IPS DF 4.7 (cell line): ENCODE data around the gene GPR141.

Source experiments
- DNase-seq: peaks from one replicate; pipeline ENCODE4 v3.0.0-alpha.2; 2013; ENCODE audit warnings: low spot score; ENCODE audit errors: extremely low read depth

Gene GPR141

DNA sequence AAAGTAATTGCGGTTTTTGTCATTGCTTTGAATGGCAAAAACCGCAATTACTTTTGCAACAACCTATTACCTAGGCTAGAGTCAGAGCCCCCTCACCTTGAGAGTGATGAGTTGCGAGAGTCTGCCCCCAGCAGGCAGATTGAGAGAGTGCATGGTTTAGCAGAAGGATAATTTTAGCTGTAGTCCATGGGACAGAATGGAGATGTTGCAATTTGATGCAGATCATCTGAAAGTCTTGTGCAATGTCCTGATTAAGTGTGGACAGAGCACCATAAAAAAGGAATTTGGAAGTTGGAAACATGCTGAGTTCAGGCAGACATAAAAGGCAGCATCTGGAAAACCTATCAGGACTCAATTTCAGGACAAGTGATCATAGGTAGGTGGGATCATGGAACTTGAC is 48.7 kb downstream of the GPR141 start:
- peak; percentile 33 for DNase-seq

DNA sequence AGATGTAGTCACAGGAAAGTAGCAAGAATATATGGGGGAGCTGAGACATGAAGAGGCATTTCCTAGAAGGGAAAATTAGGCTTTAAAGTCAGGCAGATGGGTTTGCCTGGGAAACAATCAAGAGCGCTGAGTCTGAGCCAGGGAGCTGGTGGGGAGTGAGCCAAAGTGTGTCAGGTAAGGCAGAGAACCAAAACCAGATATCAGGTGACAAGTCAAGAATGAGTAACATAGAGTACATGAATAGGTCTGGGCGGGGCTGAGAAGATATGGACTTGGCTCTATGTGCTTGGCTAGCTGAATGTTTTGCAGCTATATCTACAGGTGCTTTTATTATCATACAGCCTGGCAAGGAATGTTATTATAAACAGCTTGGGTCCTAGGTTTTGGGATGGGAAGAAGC is 49.3 kb downstream of the GPR141 start:
- DNase-seq: no peak

DNA sequence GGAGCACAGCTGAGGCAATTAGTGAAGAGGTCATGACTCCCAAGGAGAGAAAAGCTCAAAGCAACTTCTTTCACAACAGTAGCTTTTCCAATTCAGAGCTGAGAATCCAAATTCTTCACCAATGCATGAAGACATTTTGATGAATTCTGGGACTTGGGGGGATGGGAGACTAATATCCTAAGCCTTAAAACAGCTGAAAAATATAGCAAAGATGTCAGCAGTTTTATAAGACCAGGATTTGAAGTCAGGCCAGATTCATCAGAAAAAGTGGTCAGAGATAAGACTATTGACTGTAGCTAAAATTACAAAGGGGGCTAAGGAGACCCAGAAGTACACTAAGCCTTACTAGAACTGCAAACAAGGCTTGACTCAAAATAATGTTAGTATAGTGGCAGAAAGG is 51.6 kb downstream of the GPR141 start:
- DNase-seq: no peak

DNA sequence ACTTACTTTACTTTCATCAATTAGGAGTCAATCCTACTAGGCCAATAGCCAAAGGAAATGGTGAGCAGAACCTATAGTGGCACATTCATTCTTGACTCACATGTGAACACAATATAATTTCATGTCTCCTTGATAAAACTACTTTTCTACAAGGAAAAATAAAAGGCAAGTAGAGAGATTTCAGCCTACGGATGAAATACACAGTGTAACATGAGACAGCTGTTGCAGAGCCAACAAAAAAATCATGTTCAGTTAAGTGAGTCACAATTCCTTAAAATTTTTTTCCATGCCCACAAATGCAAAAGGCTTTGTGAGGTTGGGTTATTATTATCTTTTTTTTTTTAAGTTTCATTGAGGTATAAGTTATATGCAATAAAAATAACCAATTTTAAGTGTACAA is 54.8 kb downstream of the GPR141 start:
- DNase-seq: no peak

DNA sequence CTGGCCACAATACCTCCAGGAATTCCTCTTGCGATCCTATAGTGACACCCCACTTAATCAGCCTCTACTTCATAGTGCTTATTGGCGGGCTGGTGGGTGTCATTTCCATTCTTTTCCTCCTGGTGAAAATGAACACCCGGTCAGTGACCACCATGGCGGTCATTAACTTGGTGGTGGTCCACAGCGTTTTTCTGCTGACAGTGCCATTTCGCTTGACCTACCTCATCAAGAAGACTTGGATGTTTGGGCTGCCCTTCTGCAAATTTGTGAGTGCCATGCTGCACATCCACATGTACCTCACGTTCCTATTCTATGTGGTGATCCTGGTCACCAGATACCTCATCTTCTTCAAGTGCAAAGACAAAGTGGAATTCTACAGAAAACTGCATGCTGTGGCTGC is 56.8 kb downstream of the GPR141 start:
- no peak for DNase-seq

DNA sequence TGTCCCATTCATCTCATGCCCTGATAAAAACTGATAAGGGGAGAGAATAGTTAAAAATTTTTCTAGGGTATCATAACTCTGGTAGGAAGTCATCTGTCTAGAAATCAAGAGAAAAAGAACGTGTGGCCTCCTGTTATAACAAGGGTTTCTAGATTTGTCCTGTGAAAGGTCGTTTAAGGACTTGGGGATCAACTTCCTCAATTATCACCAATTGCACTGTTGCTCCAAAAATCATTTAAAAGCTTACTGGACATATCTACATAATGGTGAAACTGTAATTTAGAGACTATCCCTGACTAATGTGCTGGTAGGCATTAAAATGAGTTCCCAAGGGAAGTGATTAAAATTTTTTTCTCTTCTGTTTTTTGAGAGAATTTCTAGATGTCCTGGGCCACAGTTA is 58.2 kb downstream of the GPR141 start:
- DNase-seq: no peak

DNA sequence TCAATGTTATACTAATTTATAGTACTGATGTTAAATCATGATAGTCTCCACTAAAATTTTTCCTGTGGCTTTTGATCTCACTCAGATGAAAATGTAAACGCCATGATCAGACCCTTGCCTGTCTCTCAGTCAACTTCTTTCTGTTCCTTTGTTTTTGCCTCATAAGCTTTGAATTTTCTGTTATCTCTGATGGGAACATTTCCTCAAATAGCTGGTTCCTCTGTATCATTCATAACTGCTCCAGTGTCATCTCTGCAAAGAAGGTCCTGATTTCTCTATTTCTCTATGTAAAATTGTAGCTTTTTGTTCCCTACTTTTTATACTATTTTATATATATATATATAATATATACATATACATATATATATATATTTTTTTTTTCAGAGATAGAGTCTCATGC is 67.5 kb downstream of the GPR141 start:
- no peak for DNase-seq

DNA sequence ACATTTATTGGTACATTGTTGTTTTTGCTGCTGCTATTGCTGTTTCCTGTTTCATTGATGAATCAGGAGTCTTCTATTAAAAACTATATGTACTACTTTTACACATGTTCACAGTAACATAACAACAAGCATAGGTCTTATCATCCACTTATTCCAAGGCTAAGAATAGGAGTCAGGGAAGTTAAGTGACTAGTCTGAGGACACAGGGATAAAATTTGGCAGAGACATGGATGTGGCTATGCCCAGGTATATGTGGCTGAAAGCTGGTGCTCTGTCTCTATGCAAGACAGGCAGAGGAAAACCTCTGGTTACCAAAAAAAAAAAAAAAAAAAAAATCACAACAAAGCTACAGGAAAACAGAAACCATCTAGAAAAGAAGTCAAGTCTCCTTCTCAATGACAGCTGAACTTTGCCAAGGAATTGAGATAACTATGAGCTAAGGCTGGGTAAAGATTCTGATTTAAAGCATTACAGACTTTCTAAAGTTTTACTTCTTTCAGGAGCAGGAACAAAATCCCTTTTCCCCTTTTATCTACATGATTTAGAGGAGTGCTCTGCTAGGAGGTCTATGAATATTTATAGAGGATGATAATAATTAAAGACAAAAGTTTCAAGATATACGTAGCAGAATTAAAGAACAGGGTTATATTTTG is 70.0 kb downstream of the GPR141 start:
- no peak for DNase-seq

DNA sequence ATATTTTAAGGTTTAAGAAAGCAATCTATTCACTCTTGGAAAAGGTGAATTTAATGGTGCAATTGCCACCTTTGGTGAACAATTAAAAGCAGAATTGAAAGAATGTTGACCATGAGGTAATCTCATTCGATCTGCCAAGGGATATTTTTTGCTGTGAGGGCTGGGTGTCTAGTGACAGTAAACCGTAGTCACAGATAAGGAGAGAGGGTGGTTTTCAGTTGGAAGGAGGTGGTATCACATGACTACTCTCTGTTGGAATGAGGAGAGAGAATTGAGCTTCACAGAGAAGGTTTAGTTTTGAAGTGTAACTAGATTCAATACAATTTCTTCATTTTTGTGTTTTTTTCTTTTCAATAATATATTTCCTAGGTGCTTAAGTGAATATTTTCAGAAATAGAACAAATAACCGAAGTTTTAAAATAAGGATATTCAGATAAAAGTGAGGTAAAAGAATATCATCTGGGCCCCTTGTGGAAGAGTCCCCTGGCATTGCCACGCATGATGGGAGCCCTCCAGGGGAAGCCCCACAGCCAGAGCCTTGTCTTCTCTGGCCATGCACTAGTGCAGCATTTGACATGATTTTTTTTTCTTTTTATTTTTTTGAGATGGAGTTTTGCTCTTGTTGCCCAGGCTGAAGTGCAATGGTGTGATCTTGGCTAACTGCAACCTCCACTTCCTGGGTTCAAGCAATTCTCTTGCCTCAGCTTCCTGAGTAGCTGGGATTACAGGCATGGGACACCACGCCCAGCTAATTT is 73.4 kb downstream of the GPR141 start:
- DNase-seq: no peak

DNA sequence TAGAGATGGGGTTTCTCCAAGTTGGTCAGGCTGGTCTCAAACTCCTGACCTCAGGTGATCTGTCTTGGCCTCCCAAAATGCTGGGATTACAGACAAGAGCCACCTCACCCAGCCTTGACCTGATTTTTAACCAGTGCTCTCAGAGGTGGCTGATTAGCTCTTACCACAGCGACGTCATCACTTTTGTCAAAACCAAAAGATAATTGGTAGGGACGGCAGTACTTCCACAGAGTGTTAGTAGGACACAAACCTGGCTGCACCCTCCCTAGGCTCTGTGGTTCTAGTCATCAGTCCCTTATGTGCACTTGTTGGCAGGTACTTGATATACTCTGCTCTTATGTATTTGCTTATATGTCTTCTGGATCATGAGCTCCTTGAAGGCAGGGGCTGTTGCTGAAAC is 74.0 kb downstream of the GPR141 start:
- DNase-seq: no peak

DNA sequence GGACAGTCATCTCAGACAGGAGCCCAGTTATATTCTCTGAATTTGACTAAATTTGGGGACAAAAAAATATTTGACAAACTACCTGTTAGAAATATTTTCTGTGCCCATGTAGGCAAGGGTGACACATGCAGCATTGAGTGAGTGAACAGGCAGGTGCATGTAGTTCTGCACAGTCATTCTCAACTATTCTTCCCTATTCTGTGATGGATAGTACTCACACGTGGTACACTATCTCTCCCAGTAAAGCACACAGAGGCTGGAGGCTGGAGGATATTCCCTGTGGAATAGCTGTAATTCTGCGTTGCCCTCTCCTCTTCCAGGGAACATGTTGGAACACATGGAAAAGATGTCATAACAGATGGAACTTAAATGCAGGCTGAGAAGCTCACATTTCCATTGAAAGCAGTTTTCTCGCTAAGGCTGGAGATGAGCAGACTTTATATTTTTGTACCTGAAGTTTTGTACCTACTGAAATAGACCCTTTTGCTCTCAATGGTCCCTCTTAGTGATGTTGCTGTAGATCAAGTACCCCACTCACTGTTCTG is 75.0 kb downstream of the GPR141 start:
- no peak for DNase-seq

DNA sequence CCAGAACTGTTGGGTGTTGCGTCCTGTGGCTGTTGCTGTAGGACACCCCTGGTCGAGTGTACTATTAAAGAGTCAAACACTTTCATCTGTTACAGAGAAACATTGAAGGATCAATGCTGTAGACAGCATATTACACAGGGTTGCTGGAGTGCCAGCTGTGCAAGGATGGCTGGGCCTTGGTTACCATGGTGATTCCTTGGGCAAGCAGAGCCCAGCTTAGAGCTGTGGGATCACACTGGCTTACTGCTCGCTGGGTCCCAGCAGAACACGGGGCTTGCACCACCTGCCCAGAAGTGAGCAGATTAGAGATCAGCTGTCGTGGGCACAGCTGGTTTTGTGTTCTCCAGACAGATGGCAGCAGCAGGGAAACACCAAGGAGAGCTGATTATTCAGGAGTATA is 76.0 kb downstream of the GPR141 start:
- DNase-seq: no peak

DNA sequence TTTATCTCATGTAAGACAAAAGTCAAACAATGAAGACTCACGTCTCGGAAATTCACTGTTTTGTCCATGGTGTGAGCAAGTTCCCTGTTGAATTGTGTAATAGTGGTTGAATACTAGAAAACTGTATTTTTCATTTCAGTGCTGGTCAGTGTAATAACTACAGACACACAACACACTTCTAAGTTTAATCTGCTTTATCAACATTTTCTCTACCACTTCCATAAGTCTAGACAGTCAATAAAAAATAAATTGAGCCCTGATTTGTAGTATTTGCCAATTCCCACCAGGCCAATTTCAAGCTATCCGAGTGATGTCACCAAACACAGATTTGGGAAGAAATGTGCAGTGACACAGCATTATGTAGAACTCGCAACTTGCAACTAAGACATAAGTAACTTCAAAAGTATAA is 81.9 kb downstream of the GPR141 start:
- no peak for DNase-seq

DNA sequence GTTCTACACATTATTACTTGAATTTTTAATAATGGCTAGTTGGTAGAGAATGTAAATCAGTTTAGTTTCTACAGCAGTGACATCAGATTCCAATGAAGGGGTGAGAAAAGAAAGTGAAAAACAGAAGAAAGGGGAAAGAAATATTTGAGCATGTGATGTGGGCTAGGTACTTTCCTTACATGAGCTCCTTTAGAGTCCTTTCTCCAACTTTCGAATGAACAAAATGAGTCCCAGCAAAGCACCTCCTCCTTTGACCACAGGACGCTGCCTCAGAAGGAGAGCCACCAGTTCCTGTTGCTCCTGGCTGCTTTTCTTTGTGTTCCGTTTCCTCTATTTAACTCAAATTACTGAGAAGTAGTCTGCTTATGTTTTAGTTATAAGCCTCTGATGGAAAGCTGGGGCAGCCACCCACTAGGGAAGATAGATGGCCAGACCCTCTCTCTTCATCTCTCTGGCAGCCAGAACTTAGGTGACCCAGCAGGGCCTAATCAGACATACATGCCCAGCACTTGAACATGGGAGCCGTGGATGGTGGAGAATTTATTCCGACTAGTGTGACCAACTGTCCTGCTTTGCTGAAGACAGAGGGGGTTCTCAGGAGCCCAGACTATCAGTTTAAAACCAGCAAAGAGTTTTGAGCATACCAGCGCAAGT is 82.4 kb downstream of the GPR141 start:
- DNase-seq: no peak

DNA sequence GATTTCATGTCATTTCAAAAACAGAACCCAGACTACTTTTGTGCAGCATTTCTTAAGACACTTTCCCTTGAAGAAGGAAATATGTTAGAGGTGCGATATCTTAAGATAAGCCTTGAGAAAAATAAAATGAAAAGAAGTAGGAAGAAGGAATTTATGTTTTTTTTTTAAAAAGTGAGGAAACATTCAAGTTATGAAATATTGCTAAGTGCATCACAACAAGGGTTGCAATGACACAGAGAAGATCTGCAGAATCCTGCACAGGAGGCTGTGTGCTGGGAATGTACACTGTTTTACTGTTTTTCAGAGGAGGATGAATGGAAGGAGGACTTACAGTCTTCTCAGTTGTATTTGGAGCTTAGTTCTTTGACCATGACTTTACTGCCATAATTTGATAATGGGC is 85.0 kb downstream of the GPR141 start:
- no peak for DNase-seq

DNA sequence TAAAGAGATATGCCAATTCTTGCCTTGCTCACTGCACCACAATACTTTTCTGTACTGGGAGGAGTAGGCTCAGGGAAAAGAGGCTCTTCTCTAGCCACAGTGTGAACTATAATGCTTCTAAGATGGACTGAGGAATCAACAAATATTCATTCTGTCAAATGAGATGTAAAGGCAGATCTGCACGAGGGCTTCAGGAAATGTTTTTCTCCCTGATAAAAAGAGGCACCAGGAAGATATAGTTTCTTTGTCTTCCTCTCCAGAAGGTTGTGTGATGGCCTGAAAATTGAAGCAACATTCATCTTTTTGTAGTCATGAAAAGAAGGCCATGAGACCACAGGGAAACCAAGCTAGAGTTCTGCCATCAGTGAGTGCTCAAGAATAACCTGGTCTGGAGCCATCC is 85.7 kb downstream of the GPR141 start:
- no peak for DNase-seq

DNA sequence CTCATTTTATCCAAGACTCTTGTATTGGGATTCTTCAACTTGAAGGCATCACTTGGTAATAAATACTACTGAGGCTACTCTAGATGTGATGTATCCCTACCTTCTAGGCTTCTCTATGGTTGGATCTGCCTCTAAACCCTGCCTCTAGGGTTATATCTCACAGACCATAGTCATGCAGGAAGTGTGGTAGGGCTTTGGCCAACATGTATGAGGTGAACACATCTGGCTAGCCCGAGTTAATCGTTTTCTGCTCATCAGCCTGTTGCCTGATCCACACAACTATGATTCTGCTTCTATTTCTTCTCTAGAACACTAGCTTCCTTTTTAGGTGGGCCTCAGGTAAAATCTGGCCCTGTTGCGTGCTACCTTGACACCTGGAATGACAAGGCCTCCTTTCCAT is 86.2 kb downstream of the GPR141 start:
- DNase-seq: no peak

DNA sequence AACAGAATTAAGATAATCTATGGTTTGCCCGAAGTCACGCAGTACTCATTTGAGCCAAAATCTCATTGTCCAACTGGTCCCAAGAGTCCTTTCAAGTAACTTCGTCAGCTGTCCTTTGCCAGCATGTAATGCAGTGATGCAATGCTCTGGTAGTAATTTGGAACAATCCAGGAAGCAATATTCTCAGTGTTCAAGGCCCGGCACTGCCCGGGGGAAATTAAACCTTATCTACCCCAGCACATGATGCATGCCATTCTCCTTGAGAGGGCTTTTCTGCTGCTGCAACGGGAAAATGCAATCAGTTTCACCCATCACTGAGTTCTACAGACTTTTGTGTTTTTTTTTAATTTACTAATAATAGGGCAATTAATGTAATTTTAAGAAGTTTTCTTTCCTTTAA is 87.3 kb downstream of the GPR141 start:
- DNase-seq: no peak

DNA sequence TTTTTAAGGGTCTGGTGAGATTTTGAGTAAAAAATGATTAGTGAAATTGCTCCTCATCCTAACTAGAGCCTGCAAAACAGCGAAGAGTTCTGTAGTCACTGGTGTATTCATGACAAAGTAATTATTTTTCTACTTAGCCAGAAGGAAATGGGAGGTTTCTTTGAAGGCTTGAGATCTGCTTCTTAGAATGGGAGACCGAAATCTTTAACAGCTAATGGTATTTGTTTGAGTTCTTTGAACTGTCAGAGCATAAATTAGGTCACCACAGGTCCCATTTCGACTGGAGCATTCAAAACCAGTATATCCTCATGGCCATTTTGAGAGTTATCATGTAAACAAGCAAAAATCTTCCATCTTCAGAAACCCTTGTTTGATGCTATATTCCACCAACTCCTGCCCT is 87.8 kb downstream of the GPR141 start:
- DNase-seq: no peak

DNA sequence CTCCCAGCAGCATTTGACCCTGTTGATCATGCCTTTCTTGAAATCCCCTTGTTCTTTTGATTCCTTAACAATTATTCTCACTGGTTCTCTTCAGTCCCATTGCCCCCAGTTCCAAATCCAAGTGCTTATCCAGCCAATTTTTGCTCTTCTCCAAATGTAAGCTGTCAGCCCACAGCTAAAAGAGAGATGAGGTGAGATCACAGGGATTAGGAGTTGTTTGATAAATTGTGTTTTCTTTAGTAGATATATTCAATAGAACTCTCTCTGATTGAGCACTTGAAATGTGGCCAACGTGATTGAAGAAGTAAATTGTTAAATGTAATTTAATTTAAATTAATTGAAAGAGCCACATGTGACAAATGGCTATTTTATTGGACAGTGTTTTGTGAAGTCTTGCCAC is 88.2 kb downstream of the GPR141 start:
- DNase-seq: no peak

DNA sequence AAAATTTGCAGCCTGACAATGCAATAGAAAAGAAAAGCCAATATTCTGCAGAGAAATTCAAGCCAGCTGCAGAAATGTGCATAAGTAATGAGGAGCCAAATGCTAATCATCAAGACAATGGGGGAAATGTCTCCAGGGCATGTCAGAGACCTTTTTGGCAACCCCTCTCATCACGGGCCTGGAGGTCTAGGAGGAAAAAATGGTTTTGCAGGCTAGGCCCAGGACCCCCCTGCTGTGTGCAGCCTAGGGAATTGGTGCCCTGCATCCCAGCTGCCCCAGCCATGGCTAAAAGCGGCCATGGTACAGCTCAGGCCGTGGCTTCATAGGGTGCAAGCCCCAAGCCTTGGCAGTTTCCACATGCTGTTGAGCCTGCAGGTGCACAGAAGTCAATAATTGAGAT is 92.4 kb downstream of the GPR141 start:
- DNase-seq: no peak

DNA sequence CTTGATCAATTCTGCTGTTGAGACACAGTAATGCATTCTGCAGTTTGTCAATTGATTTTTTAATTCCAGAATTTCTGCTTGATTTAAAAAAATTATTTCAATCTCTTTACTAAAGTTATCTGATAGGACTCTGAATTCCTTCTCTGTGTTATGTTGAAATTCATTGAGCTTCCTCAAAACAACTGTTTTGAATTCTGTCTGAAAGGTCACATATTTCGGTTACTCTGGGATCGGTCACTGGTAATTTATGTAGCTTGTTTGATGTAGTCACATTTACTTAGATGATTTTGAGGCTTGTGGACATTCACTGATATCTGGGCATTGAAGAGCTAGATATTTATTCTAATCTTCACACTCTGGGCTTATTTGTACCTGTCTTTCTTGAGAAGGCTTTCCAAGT is 97.6 kb downstream of the GPR141 start:
- no peak for DNase-seq

DNA sequence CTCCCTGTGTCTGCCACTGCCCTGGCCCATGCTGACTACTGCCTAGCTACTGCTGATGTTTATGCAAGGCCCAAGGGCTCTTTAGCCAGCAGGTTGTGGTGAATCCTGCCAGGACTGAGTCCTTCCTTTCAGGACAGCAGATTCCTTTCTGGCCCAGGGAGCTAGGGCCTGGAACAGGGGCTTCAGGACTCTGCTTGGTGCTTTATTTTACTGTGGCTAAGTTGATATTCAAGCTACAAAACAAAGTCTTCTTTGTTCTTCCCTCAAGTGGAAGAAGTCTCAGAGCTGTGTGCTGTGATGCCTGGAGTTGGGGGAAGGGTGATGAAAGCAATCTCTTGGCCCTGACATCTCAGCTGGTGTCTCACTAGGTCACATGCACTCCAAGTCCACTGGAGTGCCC is 98.6 kb downstream of the GPR141 start:
- DNase-seq: no peak
